B cell (primary cell): Measurements from ENCODE around the gene BCL2L1. TPM values are rescaled to one million over a fixed set of nuclear protein-coding genes. Genes with fewer than 3 reads are reported as not detected.

ENCODE experiments used
- ATAC-seq: fragments of 200-7000 bp; cut with Tn5 transposase; one replicate; pipeline ENCODE4 v1.10.0; 2021; ENCODE audit warnings: low read depth, mild to moderate bottlenecking, moderate number of reproducible peaks, moderate library complexity
- CTCF ChIA-PET: fragments of 350-600 bp; sonication (Branson Sonifier 250); formaldehyde crosslinking; loops from one replicate; lab custom pipeline; 2021; ENCODE audit warnings: antibody characterized with exemption, inconsistent platforms; lab: Charles Lee
- POLR2A ChIA-PET: fragments of 350-600 bp; sonication (Branson Sonifier 250); formaldehyde crosslinking; loops from one replicate; lab custom pipeline; 2021; ENCODE audit warnings: antibody characterized with exemption; lab: Charles Lee
- DNase-seq: peaks from one replicate; pipeline ENCODE4 v3.0.0; 2013
- H2AFZ ChIP-seq: 2 replicates; pipeline ENCODE4 v1.6.1; 2012; ENCODE audit warnings: mild to moderate bottlenecking, low read depth, low read length; ENCODE audit not compliant: insufficient read depth, poor library complexity, severe bottlenecking
- H3K27ac ChIP-seq, 2 donors: 1 replicate in 1 of 2; 2 replicates in 1 of 2; pipeline ENCODE4 v1.5.1; 2012 to 2013; ENCODE audit warnings: low read length in 2 of 2, mild to moderate bottlenecking in 2 of 2, moderate library complexity in 1 of 2
- H3K27me3 ChIP-seq, 4 experiments: fragments of 200-600 bp in 1 of 4; sonication (generic) in 1 of 4; replicated peaks in 1 of 4; 1 replicate in 2 of 4; 2 replicates in 2 of 4; pipeline versions ENCODE4 v1.6.1 to v1.7.0; 2013 to 2016; ENCODE audit warnings: low read length in 3 of 4, mild to moderate bottlenecking in 2 of 4, mixed read lengths in 1 of 4, moderate library complexity in 1 of 4; ENCODE audit not compliant: insufficient read depth in 4 of 4, control insufficient read depth in 3 of 4; ENCODE audit errors: control extremely low read depth in 1 of 4
- H3K36me3 ChIP-seq, 2 experiments: replicated peaks in 1 of 2; 1 replicate in 1 of 2; 2 replicates in 1 of 2; pipeline versions ENCODE4 v1.6.1 to v1.7.1; 2013; ENCODE audit warnings: low read length in 1 of 2; ENCODE audit not compliant: insufficient read depth in 2 of 2, control insufficient read depth in 1 of 2; ENCODE audit errors: control extremely low read depth in 1 of 2, extremely low read depth in 1 of 2
- H3K4me1 ChIP-seq, 2 donors: fragments of 200-600 bp in 1 of 2; sonication (generic) in 1 of 2; 1 replicate in 1 of 2; 2 replicates in 1 of 2; pipeline versions ENCODE4 v1.5.1 to v1.6.1; 2013 to 2017; ENCODE audit warnings: low read length in 2 of 2; ENCODE audit not compliant: control insufficient read depth in 2 of 2, insufficient read depth in 2 of 2
- H3K4me2 ChIP-seq: replicated peaks from 2 replicates; pipeline ENCODE3; 2012; ENCODE audit warnings: mild to moderate bottlenecking, low read depth, low read length; ENCODE audit not compliant: poor library complexity, severe bottlenecking
- H3K4me3 ChIP-seq, 5 experiments: fragments of 200-600 bp in 1 of 5; sonication (generic) in 1 of 5; 1 replicate in 3 of 5; 2 replicates in 2 of 5; pipeline versions ENCODE4 v1.5.1 to v1.7.0; 2011 to 2016; ENCODE audit warnings: low read length in 4 of 5, mild to moderate bottlenecking in 4 of 5, low read depth in 2 of 5, control low read depth in 1 of 5, moderate library complexity in 1 of 5; ENCODE audit not compliant: insufficient read depth in 1 of 5; ENCODE audit errors: control extremely low read depth in 1 of 5, extremely low read depth in 1 of 5
- H3K79me2 ChIP-seq: fragments of 200-600 bp; sonication (generic); one replicate; pipeline ENCODE4 v1.6.0; 2016; ENCODE audit warnings: low read length; ENCODE audit not compliant: control insufficient read depth, insufficient read depth
- H3K9ac ChIP-seq: fragments of 200-600 bp; sonication (generic); 2 replicates; pipeline ENCODE4 v1.6.1; 2017; ENCODE audit warnings: mild to moderate bottlenecking, low read length, moderate library complexity
- H3K9me3 ChIP-seq, 3 donors: one replicate each; pipeline versions ENCODE4 v1.6.1 to v1.7.1; 2013; ENCODE audit warnings: low read length in 2 of 3; ENCODE audit not compliant: control insufficient read depth in 2 of 3, insufficient read depth in 1 of 3; ENCODE audit errors: control extremely low read depth in 1 of 3
- H4K20me1 ChIP-seq: 2 replicates; pipeline ENCODE4 v1.6.0; 2012; ENCODE audit warnings: mild to moderate bottlenecking, low read length; ENCODE audit not compliant: insufficient read depth, control insufficient read depth, poor library complexity, severe bottlenecking
- H3K27ac Mint-ChIP-seq: one replicate; pipeline ENCODE4 v1.8.0; 2021; ENCODE audit warnings: mixed read lengths
- H3K27me3 Mint-ChIP-seq: one replicate; pipeline ENCODE4 v1.8.0; 2021; ENCODE audit warnings: mixed read lengths
- H3K4me1 Mint-ChIP-seq: one replicate; pipeline ENCODE4 v1.8.0; 2021; ENCODE audit warnings: mixed read lengths
- H3K4me3 Mint-ChIP-seq: one replicate; pipeline ENCODE4 v1.8.0; 2021; ENCODE audit warnings: mixed read lengths
- H3K9me3 Mint-ChIP-seq: one replicate; pipeline ENCODE4 v1.8.0; 2022; ENCODE audit warnings: mixed read lengths; ENCODE audit not compliant: insufficient read depth
- CTCF ChIP-seq: fragments of 200-600 bp; IDR thresholded peaks from one replicate; pipeline ENCODE4 v1.8.0; 2022; ENCODE audit warnings: antibody characterized with exemption, mild to moderate bottlenecking
- EZH2 ChIP-seq: IDR thresholded peaks from 2 replicates; pipeline ENCODE4 v1.6.1; 2012; ENCODE audit warnings: borderline replicate concordance, low read depth, mild to moderate bottlenecking, moderate library complexity, low read length; ENCODE audit not compliant: insufficient read depth, poor library complexity, severe bottlenecking
- WGBS: methylation state at CpG from one replicate; pipeline ENCODE4 v1.1.5; 2013; ENCODE audit warnings: missing lambda C conversion rate; ENCODE audit not compliant: insufficient coverage; 5-methylcytosine and 5-hydroxymethylcytosine counted together
- intact Hi-C: fragments of 100-400 bp; cut with micrococcal nuclease; formaldehyde crosslinking; loops from one replicate; pipeline ENCODE4 v1.10.0; 2022
- polyA plus RNA-seq: library from polyadenylated mRNA; depleted of rRNA; stranded (reverse); fragments of >200 nt; gene quantifications from 2 replicates; pipeline ENCODE4 v1.2.3, GENCODE V29; 2012
- total RNA-seq, 2 donors: library from RNA; stranded (reverse); fragments of 120-200 nt in 1 of 2; gene quantifications; 1 replicate in 1 of 2; 2 replicates in 1 of 2; pipeline versions ENCODE4 v1.2.3 to v1.2.4, GENCODE V29; 2013 to 2022

The BCL2L1 gene
- total and polyA plus RNA-seq, 2 donors (not counting 1 experiment from before 2014, with no cell fraction given) = 10.1 to 33.0 TPM

- Mint-ChIP-seq H3K9me3 (no peaks in the 10 kb centered on the region), H3K4me3 (peak overlapping the region; percentile 92), H3K27ac (peak overlapping the region; percentile 95), H3K4me1 (peaks cover 68% of the 10 kb centered on the region), H3K27me3 (no peaks in the 10 kb centered on the region)
- no peak for ATAC-seq
- Histone ChIP-seq H3K4me3 (peak overlapping the region in 1 of 5 experiments; percentile 1), H3K9ac (no peak overlapping the region), H3K36me3 (peaks cover 0 to 4% of the 10 kb centered on the region in 2 experiments), H4K20me1 (peaks cover 6% of the 10 kb centered on the region), H3K4me1 (peaks cover 53 to 58% of the 10 kb centered on the region in 2 donors), H3K79me2 (peaks cover 77% of the 10 kb centered on the region), H3K4me2 (peak overlapping the region; percentile 99), H3K27ac (no peak overlapping the region), H3K9me3 (no peaks in the 10 kb centered on the region), H2AFZ (no peak overlapping the region), H3K27me3 (no peaks in the 10 kb centered on the region)
- WGBS = no CpG with 5 or more reads among the region's 2 CpGs
- POLR2A ChIA-PET = no interaction called here
- intact Hi-C loops = no loop called here
- TF ChIP-seq CTCF (no peak), EZH2 (no peak)
- CTCF ChIA-PET = interaction anchor here (1.0 to 10.5 kb wide), 3 partner anchors 10 to 58 kb away, joined by 3 to 455 read pairs (median 7); no protein-coding TSS in a partner anchor
- DNase-seq = no peak
Measured at GRCh38 chr20:31719644-31720485, 2.8 kb downstream of the BCL2L1 start.
